ENCODE results near the gene ALOX15.

- TF ChIP-seq CTCF (conservative IDR thresholded peaks at IDR 0.05) (no peak), EZH2 (IDR thresholded peaks at IDR 0.05; ENCODE audit: low read depth) (no peak)
Measured at GRCh38 chr17:4631836-4632580, 9.5 kb downstream of the ALOX15 start.

Measured in PC-9 (cell line).